ENCODE results near the gene SOX8.

Gene SOX8

DNA sequence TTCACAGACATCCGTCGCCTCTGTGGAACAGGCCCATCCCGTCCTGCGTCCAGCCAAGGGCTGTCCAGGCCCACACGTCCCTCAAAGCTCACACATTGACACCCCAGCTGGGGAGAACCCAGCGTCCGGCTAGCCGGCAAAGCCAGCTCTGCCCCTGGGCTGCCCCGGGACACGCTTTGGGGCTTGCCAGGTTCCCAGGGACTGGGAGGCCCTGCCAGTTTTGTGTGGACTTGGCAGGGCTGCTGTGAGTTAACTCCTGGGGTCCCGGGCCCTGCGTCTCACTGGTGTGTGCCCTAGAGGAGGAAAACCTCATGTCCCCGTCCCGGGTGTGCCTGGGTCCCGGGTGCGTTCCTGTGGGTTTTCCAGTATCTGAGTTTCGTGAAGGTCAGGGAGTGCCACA, 6.3 kb downstream of the SOX8 start:
- no peak for DNase-seq (ENCODE audit: low spot score)

DNA sequence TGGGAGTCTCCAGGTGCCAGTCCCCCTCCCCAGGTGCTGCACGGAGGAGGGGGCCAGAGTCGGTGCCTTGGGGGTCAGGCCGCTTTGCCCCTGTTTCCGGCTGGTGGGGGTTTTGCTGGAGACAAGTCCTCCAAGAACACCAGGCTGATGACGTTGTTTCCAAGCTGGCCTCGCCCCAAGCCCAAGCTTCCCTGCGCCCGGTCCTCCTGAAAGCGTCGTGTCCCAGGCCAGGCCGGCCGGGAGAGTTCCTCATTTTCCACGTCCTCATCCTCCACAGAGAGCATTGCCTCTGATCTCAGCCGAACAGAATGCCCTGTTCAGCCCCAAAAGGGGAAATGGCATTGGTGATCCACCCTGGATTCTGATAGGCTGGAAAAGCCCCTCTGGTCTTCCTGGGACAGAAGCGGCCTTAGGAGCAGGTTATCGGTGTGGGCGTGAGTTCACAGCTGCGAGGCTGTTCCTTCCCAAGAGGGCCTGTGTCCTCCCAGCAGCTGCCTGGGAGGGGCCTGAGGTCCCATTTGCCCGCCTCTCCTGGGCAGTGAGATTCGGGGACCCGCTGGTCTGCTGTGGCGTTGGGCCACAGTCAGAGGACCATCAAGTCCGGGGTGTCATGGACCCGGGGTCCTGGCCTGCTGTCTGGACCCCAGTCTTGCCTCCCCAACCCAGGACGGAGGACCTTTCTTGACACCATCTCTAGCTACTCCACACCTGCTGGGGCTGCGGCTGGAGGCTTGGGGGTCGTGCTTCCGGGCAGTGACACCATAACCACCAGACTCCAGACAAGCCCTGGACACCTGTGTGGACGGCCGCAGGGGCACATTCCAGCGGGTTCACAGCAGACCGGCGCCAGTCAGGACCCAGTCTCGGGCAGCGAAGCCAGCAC, 7.1 kb downstream of the SOX8 start:
- no peak for DNase-seq (ENCODE audit: low spot score)

DNA sequence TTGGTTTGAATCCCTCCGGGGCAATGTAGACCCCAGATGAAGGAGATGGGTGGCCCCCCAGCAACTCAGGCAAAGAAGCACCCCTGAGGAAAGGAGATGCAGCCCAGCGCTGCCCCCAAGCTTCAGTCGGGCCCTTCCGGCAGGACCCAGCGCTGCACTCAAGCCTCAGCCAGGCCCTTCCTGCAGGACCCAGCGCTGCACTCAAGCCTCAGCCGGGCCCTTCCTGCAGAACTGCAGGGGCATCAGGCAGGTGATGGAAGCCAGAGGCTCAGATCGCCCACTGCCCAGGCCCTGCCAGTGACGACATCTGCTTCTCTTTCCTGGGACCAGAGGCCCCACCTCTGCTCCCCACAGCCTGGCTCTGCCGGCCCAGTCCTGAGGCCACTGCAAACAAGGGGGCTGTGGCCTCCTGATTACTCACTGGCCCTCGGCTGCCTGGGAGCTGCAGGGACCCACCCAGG, 7.8 kb downstream of the SOX8 start:
- no peak for DNase-seq (ENCODE audit: low spot score)

DNA sequence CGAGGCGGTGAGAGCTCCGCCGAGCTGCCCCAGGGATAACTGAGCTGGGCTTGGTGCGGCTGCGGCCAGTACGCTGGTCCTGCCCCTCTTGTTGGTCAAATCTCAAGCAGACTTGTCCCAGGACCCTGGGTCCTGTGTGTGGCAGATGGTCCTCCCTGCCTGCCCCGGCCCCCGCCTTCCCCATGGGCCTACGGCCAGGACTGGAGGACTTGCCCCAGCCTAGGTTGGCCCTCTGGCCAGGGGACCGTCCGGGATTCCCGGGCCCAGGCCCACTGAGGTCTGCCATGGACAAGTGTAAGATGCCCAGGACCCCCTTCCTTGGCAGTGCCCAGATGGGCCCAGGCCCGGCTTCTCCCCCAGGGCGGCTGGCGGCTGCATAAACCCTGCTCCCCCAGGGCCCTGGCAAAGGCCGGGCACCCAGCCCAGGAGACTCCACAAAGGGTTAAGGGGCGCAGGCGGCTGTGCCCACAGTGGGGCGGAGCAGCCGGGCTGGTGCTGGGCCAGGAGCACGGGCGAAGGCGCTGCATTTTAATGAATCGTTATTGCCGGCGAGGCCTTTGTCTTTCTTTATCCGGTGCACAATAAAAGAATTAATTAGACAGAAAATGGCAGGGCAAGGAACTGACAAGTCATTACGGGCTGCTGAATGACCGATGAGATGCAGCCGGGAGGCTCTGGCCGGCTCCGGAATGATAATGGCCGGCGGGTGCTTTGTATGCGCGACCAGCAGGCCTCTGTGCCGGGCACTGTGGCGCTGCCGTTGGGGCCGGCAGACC, 9.1 kb downstream of the SOX8 start:
- DNase-seq (ENCODE audit: low spot score), result peak; percentile 84

DNA sequence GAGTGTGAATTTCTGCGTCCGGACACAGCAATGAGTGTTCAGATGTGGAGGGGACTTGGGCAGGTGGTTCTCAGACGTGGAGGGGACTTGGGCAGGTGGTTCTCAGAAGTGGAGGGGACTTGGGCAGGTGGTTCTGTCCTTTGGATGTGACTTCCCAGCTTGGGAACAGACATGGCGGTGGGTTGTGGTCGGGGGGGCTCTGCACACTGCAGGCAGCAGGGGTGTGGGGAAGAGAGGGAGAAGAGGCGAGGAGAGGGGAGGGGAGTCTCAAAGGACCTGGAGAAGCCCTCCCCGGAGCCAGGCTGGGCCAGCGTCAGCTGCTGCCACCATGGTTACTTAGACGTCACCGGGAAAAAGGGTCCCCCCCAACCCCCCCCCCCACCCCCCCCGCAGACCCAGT, 9.8 kb downstream of the SOX8 start:
- no peak for DNase-seq (ENCODE audit: low spot score)

DNA sequence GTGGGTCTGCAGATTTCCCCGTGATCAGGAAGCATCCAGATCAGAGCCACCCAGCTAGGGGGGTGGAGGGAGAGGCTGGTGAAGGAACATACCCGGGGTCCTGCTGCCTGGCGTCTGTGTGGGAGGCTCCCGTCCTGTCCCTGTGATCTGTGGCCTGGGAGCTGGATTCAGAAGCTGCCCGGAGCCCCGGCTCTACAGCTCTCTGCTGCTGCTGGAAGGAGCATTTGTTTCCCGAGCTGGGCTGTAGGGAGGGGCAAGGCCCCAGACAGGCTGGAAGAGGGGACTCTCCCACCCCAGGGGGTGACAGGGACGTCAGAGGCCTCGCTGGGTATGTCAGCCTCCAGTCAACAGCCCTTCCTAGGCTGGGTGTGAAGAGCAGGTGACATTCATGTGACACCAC, 10.2 kb downstream of the SOX8 start:
- no peak for DNase-seq (ENCODE audit: low spot score)

DNA sequence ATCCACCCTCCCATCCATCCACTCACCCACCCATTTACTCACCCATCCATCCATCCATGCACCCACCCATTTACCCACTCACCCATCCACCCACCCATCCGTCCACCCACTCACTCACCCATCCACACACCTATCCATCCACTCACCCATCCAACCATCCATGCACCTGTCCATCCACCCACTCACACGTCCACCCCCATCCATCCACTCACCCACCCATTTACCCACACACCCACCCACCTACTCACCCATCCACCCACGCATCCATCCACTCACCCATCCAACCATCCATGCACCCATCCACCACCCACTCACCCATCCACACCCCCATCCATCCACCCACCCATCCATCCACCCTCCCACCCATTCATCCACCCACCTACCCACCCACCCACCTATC, 12.2 kb downstream of the SOX8 start:
- no peak for DNase-seq (ENCODE audit: low spot score)

DNA sequence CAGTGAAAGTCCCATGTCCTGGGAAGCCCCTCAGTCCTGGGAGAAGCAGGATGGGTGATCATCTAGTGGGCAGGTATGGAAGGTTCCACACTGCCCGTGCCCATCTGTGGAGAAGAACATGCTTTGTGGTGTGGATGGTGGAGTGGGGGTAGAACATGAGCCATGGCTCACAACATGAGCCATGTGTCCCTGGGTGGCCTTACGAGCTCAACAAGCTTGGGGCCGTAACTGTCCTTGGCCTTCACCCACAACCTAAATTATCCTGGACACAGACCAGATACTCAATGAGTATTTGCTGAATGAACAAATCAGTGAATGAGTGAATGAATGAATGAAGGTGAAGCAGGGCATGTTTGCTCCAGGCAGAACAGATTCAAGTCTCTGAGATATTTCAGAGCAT, 13.5 kb downstream of the SOX8 start:
- no peak for DNase-seq (ENCODE audit: low spot score)

DNA sequence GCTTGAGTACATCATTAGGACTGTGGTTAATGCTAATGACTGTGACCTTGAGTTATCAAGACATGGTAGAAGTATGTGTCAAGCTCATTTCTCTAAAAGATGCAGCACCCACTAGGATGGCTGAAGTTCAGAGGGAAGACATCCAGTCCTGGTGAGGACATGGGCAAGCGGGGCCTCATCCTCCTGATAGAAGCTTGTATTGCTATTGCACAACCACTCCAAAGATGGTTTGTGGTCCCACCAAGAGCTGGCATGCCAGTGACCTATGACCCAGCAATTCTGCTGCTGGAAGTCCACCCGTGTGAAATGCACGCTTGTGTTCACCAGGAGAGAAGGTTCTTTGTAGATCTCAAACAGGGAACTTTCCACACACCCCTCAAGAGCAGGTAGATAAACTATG, 14.2 kb downstream of the SOX8 start:
- DNase-seq (ENCODE audit: low spot score), result no peak

DNA sequence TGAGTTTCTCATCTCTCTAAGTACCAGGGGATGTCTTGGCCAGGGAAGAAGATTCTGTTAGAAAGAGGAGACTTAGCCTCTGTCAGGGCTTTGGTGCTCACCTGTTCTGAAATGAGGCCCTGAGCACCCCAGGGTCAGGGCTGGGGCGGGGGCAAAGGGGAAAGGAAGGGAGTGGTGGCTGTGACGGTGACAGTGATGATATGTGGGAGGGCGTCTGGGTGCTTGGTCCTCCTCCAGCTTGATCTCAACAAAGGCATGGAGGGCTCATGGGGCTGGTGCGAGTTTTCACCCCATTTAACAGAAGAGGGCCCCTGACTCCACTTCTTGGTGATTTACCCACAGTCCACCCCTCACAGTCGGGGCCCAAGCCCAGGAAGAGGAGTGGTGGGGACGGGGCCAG, 15.1 kb downstream of the SOX8 start:
- DNase-seq (ENCODE audit: low spot score), result no peak

DNA sequence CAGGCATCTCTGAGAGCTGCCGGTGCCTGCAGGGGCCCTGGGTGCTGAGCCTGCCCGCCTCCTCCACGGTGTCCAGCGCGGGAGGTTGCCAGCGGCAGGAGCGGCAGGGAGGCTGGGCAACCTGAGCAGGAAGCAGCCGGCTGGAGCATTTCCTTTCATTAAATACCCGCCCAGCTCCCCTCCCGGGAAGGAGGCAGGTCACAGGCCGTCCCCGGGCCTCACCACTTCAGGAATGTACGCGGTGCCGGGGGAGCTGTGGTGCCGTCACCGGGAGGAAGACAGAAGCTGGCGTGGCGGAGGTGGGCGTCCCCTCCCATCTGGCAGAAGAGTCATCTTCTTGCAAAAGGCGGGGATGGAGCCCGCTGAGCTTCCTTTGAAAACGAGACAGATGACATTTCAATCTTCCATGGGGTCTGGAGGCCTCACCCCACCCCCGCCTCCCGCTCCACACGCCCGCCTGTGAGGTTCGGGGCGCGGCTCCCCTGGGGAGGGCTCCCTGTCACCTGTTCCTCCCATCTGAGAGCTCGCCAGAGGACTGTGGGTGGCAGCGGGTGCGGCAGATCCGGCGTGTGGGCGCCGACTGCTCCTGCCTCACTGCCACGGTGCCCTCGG, 16.0 kb downstream of the SOX8 start:
- DNase-seq (ENCODE audit: low spot score), result peak; percentile 79

DNA sequence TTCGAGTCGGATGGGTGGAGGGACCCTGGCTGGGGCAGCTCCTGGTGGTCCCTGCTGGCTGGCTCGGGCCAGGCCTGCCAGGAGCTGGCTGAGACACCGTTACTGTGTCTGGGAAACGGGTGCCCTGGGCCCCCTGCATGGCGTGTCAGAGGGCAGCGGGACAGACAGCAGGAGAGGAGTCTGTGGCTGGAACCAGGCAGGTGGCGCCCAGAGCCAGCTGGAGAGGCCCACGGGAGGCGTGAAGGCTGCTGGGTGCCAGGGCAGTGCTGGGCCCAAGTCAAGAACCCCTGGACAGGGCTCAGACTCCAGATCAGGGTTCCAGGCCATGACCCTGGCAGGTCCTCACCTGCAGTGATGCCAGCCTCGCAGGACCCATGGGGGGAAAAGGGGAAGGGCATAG, 16.6 kb downstream of the SOX8 start:
- DNase-seq (ENCODE audit: low spot score), result no peak

DNA sequence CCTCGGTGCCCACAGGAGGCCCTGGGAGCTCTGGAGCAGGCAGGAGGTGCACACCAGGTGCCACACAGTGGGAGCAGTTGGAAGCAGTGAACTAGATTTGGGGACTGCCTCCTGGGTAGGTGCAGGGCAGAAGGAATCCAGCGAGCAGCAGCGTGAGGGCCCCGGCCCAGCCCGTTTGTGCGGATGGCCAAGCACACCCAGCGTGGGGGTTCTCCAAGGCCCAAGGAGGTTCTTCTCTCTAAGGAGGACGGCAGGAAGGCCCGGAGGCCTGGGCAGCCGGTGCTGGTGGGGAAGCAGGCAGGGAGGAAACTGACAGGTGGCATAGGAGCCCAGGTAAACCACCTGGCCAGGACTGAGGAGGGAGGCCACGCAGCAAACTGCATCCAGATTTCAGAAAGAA, 17.0 kb downstream of the SOX8 start:
- DNase-seq (ENCODE audit: low spot score), result no peak

DNA sequence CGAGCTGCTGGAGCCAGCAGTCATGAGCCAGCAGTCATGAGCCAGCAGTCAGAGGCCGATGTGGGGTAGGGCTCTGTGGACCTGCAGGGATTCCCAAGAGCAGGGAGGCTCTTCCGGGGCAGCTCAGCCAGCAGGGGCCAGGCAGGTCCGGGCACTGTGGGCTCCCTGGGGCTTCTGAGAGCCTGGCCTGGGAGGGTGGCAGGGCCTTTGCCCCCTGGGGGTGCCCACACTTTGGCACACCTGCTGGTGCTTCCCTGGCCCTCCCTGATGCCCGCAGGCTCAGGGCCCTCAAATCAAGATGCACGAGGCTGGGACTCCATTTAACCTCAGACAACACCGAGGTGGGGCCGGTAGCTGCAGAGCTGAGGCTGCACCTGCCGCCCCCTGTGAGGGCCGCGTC, 18.1 kb downstream of the SOX8 start:
- DNase-seq (ENCODE audit: low spot score), result no peak

DNA sequence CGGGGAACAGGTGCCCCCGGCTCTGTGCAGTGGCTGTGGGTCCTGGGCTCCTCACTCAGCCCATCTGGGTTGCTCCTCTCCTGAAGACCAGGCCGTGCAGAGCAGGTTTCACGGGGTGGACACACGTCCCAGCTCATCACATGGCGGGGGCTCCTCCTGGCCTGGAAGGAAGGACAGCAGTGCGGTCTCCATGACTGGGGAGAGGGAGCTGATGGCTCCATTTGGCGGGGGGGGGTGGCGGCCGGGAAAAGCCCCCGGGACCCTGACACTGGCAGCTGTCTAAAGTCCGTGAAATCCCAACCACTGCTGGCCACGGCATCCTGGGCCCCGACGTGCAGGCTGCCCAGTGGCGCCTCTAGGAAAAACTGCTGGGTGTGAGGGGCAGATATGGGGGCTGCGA, 19.0 kb downstream of the SOX8 start:
- no peak for DNase-seq (ENCODE audit: low spot score)

DNA sequence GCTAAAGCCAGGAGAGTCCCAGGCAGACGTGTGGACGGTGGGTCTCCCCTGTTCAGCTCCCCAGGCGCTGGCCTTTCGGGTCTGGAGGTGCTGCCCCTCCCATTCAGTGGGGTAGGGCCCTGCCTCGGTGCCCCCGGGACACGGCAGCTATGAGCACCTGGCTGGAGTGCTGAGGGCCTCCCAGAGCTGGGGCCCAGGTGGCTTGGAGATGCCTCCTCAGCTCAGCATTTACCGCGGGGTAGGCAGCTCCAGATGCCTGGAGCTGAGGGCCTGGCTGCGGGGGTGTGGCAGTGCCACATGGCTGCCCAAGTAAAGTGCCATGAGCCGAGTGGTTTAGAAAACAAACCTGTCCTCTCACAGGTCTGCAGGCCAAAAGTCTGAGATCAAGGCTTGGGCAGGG, 19.5 kb downstream of the SOX8 start:
- no peak for DNase-seq (ENCODE audit: low spot score)

DNA sequence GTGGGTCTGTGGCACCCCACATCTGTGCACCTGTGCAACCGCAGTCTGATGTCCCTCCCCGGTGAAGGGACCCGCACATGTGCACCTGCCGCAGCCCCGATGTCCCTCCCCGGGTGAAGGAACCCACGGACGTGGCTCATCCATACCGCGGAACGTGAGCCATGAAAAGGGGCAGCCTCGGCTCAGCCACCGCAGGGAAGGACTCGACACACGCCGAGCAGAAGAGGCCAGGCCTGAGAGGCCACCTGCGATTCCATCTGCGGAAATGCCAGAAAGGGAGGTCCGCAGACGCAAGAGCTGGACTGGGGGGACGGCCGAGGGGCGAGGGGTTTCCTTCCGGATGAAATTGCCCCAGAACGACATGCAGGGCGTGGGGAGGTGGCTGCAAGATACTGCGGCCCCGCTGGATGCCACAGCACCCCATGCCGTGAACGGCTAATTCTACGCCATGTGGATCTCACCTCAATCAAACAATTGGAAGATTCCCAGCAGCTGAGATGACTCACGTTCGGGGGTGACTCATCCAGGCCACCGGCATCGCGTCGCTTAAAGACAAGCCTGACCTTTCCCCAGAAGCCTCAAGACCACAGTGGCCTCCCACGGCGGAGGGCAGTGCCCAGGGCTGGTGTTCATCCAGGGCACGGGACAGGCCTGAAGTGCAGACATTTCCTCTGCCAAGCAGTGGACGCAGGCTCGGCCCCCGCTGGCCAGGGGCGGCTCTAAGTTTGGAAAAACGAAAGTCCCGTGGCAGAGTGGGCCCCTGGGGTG, 21.0 kb downstream of the SOX8 start:
- no peak for DNase-seq (ENCODE audit: low spot score)

DNA sequence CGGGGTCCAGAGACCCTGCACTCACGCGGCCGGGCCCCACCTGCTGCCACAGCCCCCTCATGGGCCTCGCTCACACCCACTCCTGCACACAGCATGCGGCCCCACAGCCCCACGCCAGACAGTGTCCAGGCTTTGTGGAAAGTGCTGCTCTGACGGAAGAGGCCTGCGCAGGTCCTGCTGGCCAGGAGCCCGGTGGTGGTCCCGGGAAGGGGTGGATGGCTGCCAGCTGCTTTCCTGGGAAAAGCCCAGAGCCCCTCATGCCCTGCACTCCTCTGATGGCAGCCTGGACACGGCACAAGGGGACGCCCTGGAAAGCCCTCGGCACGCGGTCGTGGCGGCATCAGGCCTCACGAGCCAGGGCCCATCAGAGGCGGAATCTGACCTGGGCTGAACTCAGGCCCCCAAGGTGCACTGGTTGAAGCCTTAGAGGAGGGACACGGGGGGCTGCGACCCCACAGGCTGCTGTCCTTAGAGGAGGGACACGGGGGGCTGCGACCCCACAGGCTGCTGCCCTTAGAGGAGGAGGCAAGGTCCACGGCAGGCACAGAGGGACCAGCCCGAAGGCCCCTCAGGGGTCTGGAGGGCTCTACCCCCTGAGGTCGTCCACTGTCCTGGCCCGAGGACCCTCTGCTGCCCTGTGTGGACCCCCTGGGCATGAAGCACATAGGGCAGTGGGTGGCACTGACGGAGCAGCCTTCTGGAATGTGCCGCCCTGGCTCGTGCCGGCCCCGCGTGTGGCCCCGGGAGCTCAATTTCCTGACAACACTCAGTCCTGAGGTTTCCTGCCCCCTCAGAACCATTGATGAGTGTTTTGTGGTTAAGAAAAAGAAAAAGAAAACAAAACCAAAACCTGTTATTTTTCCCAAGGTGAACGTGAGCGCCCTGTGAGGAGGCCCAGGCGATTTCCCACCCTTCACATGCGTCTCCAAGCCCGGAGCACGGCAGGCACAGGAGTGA, 22.1 kb downstream of the SOX8 start:
- no peak for DNase-seq (ENCODE audit: low spot score)

DNA sequence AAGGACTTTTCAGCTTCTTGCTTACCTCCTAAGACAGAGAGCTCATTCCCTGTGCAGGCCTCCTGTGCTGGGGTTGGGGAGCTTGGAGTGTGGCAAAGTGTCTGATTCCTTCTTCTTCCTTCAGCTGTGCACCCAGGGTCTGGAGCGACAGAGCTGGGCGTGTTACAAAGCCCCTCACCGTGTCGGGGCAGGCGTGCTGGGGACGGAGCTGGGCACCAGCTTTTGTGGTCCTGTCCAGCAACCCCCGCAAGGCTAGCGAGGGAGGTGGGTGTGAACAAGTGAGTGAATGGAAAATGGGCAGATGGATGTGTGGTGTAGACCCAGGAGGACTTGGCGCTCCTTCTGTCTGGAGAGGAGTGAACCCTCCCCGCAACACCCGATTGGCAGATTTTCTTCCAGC, 23.7 kb downstream of the SOX8 start:
- DNase-seq (ENCODE audit: low spot score), result no peak

DNA sequence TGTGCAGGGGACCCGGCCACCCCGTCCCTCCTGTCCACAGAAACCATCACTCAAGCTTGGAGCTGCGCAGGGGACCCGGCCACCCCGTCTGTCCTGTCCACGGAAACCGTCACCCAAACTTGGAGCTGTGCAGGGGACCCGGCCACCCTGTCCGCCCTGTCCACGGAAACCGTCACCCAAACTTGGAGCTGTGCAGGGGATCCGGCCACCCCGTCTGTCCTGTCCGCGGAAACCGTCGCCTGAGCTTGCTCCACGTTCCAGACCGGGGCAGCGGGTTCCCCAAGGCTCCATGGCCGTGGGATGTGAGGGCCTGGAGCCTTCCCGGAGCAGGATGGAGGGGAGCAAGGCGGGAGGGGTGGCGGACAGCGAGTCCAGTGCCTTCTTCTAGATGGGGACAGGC, 25.2 kb downstream of the SOX8 start:
- DNase-seq (ENCODE audit: low spot score), result no peak

DNA sequence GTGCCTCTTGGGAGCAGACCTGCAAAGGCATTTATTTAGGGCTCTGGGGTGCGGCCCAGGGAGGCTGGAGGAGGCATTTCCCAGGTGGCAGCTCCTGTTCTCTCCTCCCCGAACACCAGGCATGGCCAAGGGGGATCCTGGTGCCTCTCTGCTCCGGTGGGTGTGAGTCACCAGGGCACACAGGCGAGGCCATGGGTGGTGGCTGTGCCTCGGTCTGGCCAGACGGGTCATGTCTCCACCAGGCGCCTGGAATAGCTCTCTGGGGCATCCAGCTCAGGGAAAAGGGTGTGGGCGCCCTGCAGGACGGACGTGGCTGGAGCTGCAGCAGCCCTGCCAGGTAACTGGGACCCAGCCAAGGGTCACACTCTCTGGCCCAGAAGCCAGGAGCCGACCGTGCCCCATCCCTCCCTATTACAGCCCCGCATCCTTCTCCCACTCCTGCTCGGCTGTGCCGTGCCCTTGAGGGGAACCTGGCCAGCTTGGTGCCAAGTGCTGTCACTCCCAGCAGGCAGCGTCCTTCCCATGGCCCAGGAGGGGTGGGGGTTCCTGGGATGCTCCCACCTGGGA, 25.8 kb downstream of the SOX8 start:
- DNase-seq (ENCODE audit: low spot score), result no peak

Measured in putamen (tissue), 1 donor.